Lung (tissue), 12 donors: ENCODE measurements around the gene EGFR. TPM values are rescaled to one million over a fixed set of nuclear protein-coding genes. Genes with fewer than 3 reads are reported as not detected.
A peak's percentile ranks its signal among the peaks of the same experiment; 100 is the strongest.

Source experiments
- ATAC-seq: fragments of 200-7000 bp; cut with Tn5 transposase; one replicate; pipeline ENCODE4 v1.9.1; 2020; ENCODE audit warnings: moderate number of reproducible peaks; ENCODE audit not compliant: insufficient read depth, low FRiP score
- DNase-seq, 3 donors: peaks; one replicate each; pipeline ENCODE4 v3.0.0-alpha.2; 2013 to 2017
- H3K27ac ChIP-seq, 2 donors: one replicate each; pipeline ENCODE4 v1.5.1; 2013; ENCODE audit warnings: mild to moderate bottlenecking in 2 of 2, moderate library complexity in 2 of 2, control low read depth in 1 of 2, inconsistent platforms in 1 of 2, low read depth in 1 of 2, low read length in 1 of 2
- H3K27me3 ChIP-seq, 3 donors: one replicate each; pipeline ENCODE4 v1.5.1; 2013; ENCODE audit warnings: low read length in 2 of 3; ENCODE audit not compliant: control insufficient read depth in 3 of 3, insufficient read depth in 3 of 3
- H3K36me3 ChIP-seq, 4 donors: one replicate each; pipeline ENCODE4 v1.5.1; 2013; ENCODE audit warnings: low read length in 4 of 4, mild to moderate bottlenecking in 1 of 4, moderate library complexity in 1 of 4; ENCODE audit not compliant: control insufficient read depth in 4 of 4, insufficient read depth in 4 of 4
- H3K4me1 ChIP-seq, 5 donors: one replicate each; pipeline ENCODE4 v1.5.1; 2013; ENCODE audit warnings: low read length in 5 of 5, mild to moderate bottlenecking in 2 of 5, moderate library complexity in 1 of 5; ENCODE audit not compliant: control insufficient read depth in 5 of 5, insufficient read depth in 5 of 5
- H3K4me3 ChIP-seq: one replicate; pipeline ENCODE4 v1.5.1; 2013; ENCODE audit warnings: mild to moderate bottlenecking, control low read depth, moderate library complexity
- H3K9ac ChIP-seq, 2 donors: one replicate each; pipeline ENCODE4 v1.5.1; 2013; ENCODE audit warnings: low read length in 2 of 2, control low read depth in 1 of 2; ENCODE audit not compliant: insufficient read depth in 1 of 2
- H3K9me3 ChIP-seq, 4 donors: one replicate each; pipeline ENCODE4 v1.5.1; 2013; ENCODE audit warnings: low read length in 3 of 4, mild to moderate bottlenecking in 1 of 4, moderate library complexity in 1 of 4; ENCODE audit not compliant: control insufficient read depth in 4 of 4, insufficient read depth in 3 of 4
- CTCF ChIP-seq: IDR thresholded peaks from 2 replicates; pipeline ENCODE4 v1.5.1; 2012; ENCODE audit warnings: mild to moderate bottlenecking; ENCODE audit errors: control extremely low read depth, extremely low read depth
- WGBS, 2 donors: extraction: QIAGEN DNeasy Blood & Tissue Kit; methylation state at CpG; one replicate each; pipeline ENCODE4 v1.1.7; 2013; 5-methylcytosine and 5-hydroxymethylcytosine counted together
- polyA plus RNA-seq, 2 donors: library from polyadenylated mRNA; stranded (reverse); fragments of 200-250 nt; gene quantifications; one replicate each; pipeline ENCODE4 v1.2.1, GENCODE V29; 2013
- total RNA-seq, 2 donors: library from RNA; depleted of rRNA in 1 of 2; stranded (reverse); fragments of >200 nt in 1 of 2; gene quantifications; one replicate each; pipeline ENCODE4 v1.2.1, GENCODE V29; 2014 to 2021
- donor health status: control.
- donor health status: control.
- donor health status: Bipolar disorder and iron deficiency.
- donor health status: healthy.
- donor health status: DM: yes; HTN: yes; CAD: no.

Gene EGFR
- total and polyA plus RNA-seq, 4 donors: 11.6 to 78.7 (median 37.1) TPM

DNA sequence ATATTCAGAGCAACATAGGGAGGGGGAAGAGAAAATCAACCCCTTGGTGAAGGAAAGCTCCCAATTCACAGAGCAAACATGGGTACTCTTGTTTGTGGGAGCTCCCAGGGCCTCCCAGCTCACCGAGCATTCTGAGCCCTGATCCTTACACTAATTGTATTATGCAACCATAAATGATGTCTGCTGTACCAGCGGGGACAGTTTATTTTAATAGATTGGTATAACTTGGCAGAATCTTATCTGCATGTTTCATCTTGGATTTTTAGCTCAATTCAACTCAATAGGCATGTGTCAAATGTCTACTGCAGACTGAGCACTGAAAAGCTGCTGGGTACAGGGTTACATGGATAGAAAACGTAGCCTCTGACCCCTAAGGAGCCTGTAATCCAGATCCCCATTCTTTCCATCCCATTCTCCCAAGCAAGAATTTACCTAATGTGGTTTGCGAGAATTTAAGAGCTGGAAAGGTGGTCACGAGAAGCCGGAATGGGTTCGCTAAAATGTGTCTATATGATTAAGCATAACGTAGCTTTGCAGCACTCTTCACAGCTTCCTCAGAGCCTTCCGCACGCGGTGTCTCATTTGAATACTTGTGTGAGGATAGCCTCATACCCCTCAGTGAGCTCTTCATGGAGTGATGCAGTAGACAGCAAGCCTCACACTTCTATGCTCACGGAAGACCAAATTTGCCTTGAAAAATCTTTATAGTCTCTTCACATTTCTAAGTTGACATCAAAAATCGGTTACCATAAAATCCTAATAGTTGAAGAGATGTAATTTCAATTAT is 18.3 kb downstream of the EGFR start:
- TF ChIP-seq CTCF: no peak
- no peak for DNase-seq
- H3K27me3 ChIP-seq: no peaks in the 10 kb centered on the region
- no peaks in the 10 kb centered on the region for H3K9me3 ChIP-seq
- WGBS, 2 donors: 87 to 90% methylated on average over 13 of the region's 13 CpGs
- peaks cover 0 to 6% (median 5%) of the 10 kb centered on the region in 5 donors for H3K4me1 ChIP-seq
- no peak for ATAC-seq
- H3K9ac ChIP-seq: no peak overlapping the region
- no peaks in the 10 kb centered on the region for H3K36me3 ChIP-seq
- no peak overlapping the region for H3K4me3 ChIP-seq
- H3K27ac ChIP-seq: no peak overlapping the region

GRCh38 chr7:55043691-55044370 is 25.0 kb downstream of the EGFR start:
- H3K4me1 ChIP-seq: peaks cover 0 to 28% (median 9%) of the 10 kb centered on the region in 5 donors
- no peak overlapping the region for H3K4me3 ChIP-seq
- H3K9me3 ChIP-seq: no peaks in the 10 kb centered on the region
- no peaks in the 10 kb centered on the region for H3K27me3 ChIP-seq
- no peak for TF ChIP-seq CTCF
- H3K36me3 ChIP-seq: no peaks in the 10 kb centered on the region
- ATAC-seq: no peak
- H3K27ac ChIP-seq: no peak overlapping the region
- 63 to 76% methylated on average over 3 of the region's 3 CpGs for WGBS, 2 donors
- no peak overlapping the region for H3K9ac ChIP-seq
- DNase-seq: peak in 2 of 3 donors; percentile 33 to 61

GRCh38 chr7:55044371-55044717 is 25.5 kb downstream of the EGFR start:
- H3K9ac ChIP-seq: no peak overlapping the region
- no peaks in the 10 kb centered on the region for H3K27me3 ChIP-seq
- DNase-seq (no peak), ATAC-seq (no peak)
- H3K36me3 ChIP-seq: no peaks in the 10 kb centered on the region
- WGBS, 2 donors: 91 to 93% methylated on average over 6 of the region's 6 CpGs
- TF ChIP-seq CTCF: no peak
- H3K4me3 ChIP-seq: no peak overlapping the region
- peaks cover 0 to 28% (median 9%) of the 10 kb centered on the region in 5 donors for H3K4me1 ChIP-seq
- H3K9me3 ChIP-seq: no peaks in the 10 kb centered on the region
- H3K27ac ChIP-seq: peak overlapping the region in 1 of 2 donors; percentile 18
